Thymus (tissue), 14 donors: ENCODE measurements around the gene C9. TPM values are rescaled to one million over a fixed set of nuclear protein-coding genes. Genes with fewer than 3 reads are reported as not detected.
"Not testable (repeated sequence)": the region's sequence is repeated elsewhere in the genome, so short reads cannot be mapped to it uniquely, and the experiment has no call there.

Source experiments
- DNase-seq, 9 donors: peaks; one replicate each; pipeline ENCODE4 v3.0.0-alpha.2; 2013; ENCODE audit warnings: low spot score in 9 of 9, low read depth in 6 of 9, missing footprints in 1 of 9
- H3K27ac ChIP-seq, 2 donors: one replicate each; pipeline ENCODE4 v1.5.1; 2013; ENCODE audit warnings: control low read depth in 1 of 2, low read depth in 1 of 2, low read length in 1 of 2, mild to moderate bottlenecking in 1 of 2, moderate library complexity in 1 of 2
- H3K27me3 ChIP-seq, 2 donors: one replicate each; pipeline ENCODE4 v1.5.1; 2013; ENCODE audit warnings: low read length in 1 of 2; ENCODE audit not compliant: control insufficient read depth in 2 of 2, insufficient read depth in 1 of 2
- H3K36me3 ChIP-seq, 2 donors: one replicate each; pipeline ENCODE4 v1.5.1; 2013; ENCODE audit warnings: low read length in 1 of 2, mild to moderate bottlenecking in 1 of 2, moderate library complexity in 1 of 2; ENCODE audit not compliant: control insufficient read depth in 2 of 2, insufficient read depth in 2 of 2
- H3K4me1 ChIP-seq, 2 donors: one replicate each; pipeline ENCODE4 v1.5.1; 2013; ENCODE audit warnings: low read length in 2 of 2; ENCODE audit not compliant: control insufficient read depth in 2 of 2, insufficient read depth in 2 of 2
- H3K4me3 ChIP-seq, 2 donors: one replicate each; pipeline ENCODE4 v1.5.1; 2013; ENCODE audit warnings: low read length in 2 of 2, control low read depth in 1 of 2, mild to moderate bottlenecking in 1 of 2
- H3K9me3 ChIP-seq, 2 donors: one replicate each; pipeline ENCODE4 v1.5.1; 2013; ENCODE audit warnings: low read length in 1 of 2, mild to moderate bottlenecking in 1 of 2; ENCODE audit not compliant: control insufficient read depth in 2 of 2, insufficient read depth in 1 of 2
- WGBS: extraction: QIAGEN DNeasy Blood & Tissue Kit; methylation state at CpG from one replicate; pipeline ENCODE4 v1.1.7; 2013; 5-methylcytosine and 5-hydroxymethylcytosine counted together
- long read RNA-seq, 10 donors: transcript quantifications; one replicate each; lab custom pipeline, GENCODE V29; 2026
- polyA plus RNA-seq: library from polyadenylated mRNA; stranded (reverse); fragments of 200-250 nt; gene quantifications from one replicate; pipeline ENCODE4 v1.2.3, GENCODE V29; 2013
- total RNA-seq: library from RNA; stranded (reverse); fragments of 120-200 nt; gene quantifications from one replicate; pipeline ENCODE4 v1.2.4, GENCODE V29; 2013
- donor health status: healthy.

The C9 gene
- 0.19 TPM for total RNA-seq
- polyA plus RNA-seq = 0.05 TPM
- long read RNA-seq, donor 1 = 0 reads
- long read RNA-seq, donor 2 = 0 reads
- long read RNA-seq, donor 3 = 0 reads
- long read RNA-seq, donor 4 = 0 reads
- long read RNA-seq, donor 5 = 0 reads
- long read RNA-seq, donor 6 = 0 reads
- long read RNA-seq, donor 7 = 0 reads
- long read RNA-seq, donor 8 = 0 reads
- long read RNA-seq, donor 9 = 0 reads
- long read RNA-seq, donor 10 = 0 reads

- H3K36me3 ChIP-seq = no peaks in the 10 kb centered on the region
- 87% methylated on average over 6 of the region's 6 CpGs for WGBS
- H3K4me1 ChIP-seq = peaks cover 0 to 6% of the 10 kb centered on the region in 2 donors
- no peaks in the 10 kb centered on the region for H3K9me3 ChIP-seq
- H3K27me3 ChIP-seq = no peaks in the 10 kb centered on the region
- no peak within 1 kb of the TSS for H3K27ac ChIP-seq
- no peak within 1 kb of the TSS for H3K4me3 ChIP-seq
- DNase-seq = no peak
These were observed at the start of gene C9 for GRCh38 chr5:39364367-39364766. Gene C9, minus strand, starts transcription at chr5:39364495. Its CDS starts 31 bp downstream, at chr5:39364464.

GRCh38 chr5:39413771-39414170, 49.5 kb upstream of the C9 start:
- Histone ChIP-seq H3K4me3 (no peak overlapping the region), H3K27me3 (no peaks in the 10 kb centered on the region), H3K4me1 (no peaks in the 10 kb centered on the region), H3K9me3 (no peaks in the 10 kb centered on the region), H3K36me3 (no peaks in the 10 kb centered on the region), H3K27ac (no peak overlapping the region)
- DNase-seq = no peak

- no peaks in the 10 kb centered on the region for H3K36me3 ChIP-seq
- no peaks in the 10 kb centered on the region for H3K9me3 ChIP-seq
- H3K27me3 ChIP-seq = no peaks in the 10 kb centered on the region
- no peak overlapping the region for H3K4me3 ChIP-seq
- no peak overlapping the region for H3K27ac ChIP-seq
- H3K4me1 ChIP-seq = no peaks in the 10 kb centered on the region
- no peak for DNase-seq
- 82% methylated on average over 5 of the region's 5 CpGs for WGBS
These were observed 48.6 kb upstream of the C9 start for GRCh38 chr5:39412721-39413394.

DNA sequence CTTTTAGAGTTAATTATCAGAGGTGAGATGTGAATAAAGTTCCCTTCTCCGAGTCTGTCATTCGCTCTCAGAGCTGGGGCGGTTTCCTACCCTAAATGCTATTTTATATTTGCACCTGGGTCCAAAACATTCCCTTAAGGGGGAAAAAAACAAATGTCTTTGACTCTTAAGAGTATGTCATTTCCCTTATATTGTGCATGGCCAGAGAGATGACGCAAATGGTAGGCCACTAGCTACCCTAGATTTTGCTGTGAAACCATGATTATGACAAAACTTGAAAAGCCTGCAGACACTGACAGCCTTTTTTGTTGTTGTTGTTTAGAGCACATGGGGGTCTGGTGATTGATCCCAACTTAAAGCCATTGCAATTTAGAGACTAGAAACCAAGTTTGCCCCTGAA, 47.7 kb upstream of the C9 start:
- H3K27ac ChIP-seq = no peak overlapping the region
- H3K9me3 ChIP-seq = no peaks in the 10 kb centered on the region
- no peaks in the 10 kb centered on the region for H3K4me1 ChIP-seq

DNA sequence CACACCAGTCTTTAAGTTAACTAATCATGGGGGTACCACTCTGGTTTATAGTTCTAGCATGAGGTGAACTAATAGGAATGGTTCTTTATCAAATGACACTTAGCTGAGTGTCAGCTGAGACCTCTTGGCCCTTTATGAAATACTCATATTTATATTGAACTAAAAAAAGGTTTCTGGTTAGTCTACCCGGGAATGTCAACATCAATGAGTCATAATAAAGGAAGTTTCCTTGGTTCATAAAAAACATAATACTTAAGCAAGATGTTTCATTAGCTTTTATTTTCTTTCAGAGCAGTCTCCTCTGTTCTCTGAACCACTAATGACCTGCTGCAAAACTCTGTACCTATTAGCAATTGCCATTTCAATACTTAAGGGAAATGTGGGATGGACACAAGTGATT, 46.8 kb upstream of the C9 start:
- no peak for DNase-seq
- no peaks in the 10 kb centered on the region for H3K4me1 ChIP-seq
- no peaks in the 10 kb centered on the region for H3K36me3 ChIP-seq
- H3K27me3 ChIP-seq = no peaks in the 10 kb centered on the region
- H3K27ac ChIP-seq = no peak overlapping the region
- H3K9me3 ChIP-seq = no peaks in the 10 kb centered on the region
- WGBS = 62% methylated on average over 1 of the region's 1 CpG
- H3K4me3 ChIP-seq = no peak overlapping the region

More for the DNA sequence above, 47.7 kb upstream of the C9 start:
- 96% methylated on average over 4 of the region's 4 CpGs for WGBS
- Histone ChIP-seq H3K36me3 (no peaks in the 10 kb centered on the region), H3K4me3 (no peak overlapping the region), H3K27me3 (no peaks in the 10 kb centered on the region)
- DNase-seq = no peak

DNA sequence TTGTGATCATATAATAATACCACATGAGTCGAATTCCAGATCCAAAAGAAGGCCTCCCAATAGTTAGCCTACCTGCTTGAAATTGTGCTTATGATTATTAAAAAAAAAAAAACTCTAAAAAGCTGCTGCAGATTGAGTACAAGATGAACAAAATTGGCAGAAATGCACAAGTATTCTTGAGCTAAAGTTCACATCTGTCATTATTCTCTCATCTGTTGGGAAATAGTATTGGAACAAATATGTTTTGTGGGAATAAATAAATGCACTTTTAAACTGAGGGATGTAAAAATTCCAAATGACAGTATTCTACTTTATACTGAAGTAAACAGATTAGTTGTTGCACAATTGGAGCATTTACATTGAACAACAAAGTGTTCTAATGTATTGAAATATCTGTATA, 44.7 kb upstream of the C9 start:
- Histone ChIP-seq H3K36me3 (no peaks in the 10 kb centered on the region), H3K9me3 (no peaks in the 10 kb centered on the region), H3K4me1 (no peaks in the 10 kb centered on the region), H3K27ac (no peak overlapping the region), H3K4me3 (no peak overlapping the region), H3K27me3 (no peaks in the 10 kb centered on the region)
- WGBS = 91% methylated on average over 1 of the region's 1 CpG
- DNase-seq = no peak

DNA sequence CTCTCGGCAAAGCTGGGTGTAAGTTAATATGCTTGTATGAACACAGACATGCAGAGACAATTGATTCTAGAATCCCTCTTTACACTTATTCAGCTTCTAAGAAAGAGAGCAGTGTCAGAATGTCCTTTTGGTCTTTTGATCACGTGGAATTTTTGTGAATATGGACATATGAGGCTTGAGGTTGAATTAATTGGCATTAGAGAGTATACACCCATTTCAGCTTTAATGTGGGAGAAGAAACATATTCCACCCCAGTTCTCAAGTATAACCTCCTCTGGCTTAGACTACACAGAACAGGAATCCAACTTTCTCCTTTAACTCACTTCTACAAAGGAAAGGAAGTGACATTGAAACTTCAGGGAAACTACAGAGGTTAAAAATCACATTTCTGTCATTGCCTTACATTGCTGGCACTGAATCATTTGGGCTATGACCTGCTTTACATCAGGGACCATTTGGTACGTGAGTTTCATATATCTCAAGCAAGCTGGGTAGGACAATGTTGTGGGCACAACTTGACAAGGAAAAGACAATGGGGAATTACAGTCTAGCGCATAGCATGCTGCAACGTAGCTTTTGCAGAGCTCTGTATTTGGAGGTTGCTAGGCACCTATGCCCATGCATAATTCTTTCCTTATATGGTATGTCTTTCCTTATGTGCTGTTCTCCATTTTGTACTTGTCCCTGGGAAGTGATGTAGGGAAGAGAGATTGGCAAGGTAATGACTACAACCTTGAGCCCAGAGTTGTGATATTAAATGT, 41.0 kb upstream of the C9 start:
- Histone ChIP-seq H3K36me3 (no peaks in the 10 kb centered on the region), H3K9me3 (no peaks in the 10 kb centered on the region), H3K27me3 (no peaks in the 10 kb centered on the region), H3K27ac (no peak overlapping the region), H3K4me1 (no peaks in the 10 kb centered on the region), H3K4me3 (no peak overlapping the region)
- no peak for DNase-seq
- 75% methylated on average over 5 of the region's 5 CpGs for WGBS

GRCh38 chr5:39403761-39404160, 39.5 kb upstream of the C9 start:
- not testable (repeated sequence) for H3K36me3 ChIP-seq, H3K4me3 ChIP-seq, H3K9me3 ChIP-seq, DNase-seq, H3K27me3 ChIP-seq, H3K4me1 ChIP-seq, H3K27ac ChIP-seq
- WGBS = 96% methylated on average over 3 of the region's 3 CpGs

DNA sequence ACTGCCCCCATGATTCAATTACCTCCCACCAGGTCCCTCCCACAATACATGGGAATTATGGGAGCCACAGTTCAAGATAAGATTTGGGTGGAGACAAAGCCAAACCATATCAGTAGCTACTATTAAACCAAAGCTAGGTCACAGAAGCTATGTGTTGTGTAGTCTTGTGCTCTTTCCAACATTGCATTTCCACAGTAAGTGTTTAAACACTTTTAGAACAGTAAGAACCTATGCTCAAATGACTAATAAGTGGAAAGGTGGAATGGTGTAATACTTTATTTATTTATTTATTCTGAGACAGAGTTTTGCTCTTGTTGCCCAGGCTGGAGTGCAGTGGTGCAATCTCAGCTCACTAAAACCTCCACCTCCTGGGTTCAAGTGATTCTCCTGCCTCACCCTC, 37.8 kb upstream of the C9 start:
- not testable (repeated sequence) for H3K27me3 ChIP-seq, H3K4me1 ChIP-seq, DNase-seq, H3K27ac ChIP-seq, H3K4me3 ChIP-seq, H3K36me3 ChIP-seq, H3K9me3 ChIP-seq
